ENCODE data around the gene TUBGCP2.

DNA sequence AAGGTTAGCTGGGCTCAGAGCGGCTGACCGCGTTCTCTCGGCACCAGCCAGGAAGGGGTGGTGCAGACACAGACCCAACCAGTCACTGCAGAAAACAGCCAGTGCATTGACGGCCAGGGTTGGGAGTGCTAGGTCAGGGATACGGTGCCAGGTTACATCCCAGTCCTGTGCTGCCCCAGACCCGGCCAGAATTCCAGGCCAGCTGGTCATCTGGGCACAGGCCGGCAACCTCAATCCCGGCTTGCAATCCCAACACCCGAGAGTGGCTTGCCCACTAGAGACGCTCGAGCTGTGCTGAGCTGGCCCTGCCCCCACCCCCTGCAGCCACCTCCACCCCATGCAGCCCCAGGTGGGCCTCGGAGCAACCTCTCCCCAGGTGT lies 42.3 kb upstream of the TUBGCP2 start:
- TF ChIP-seq POLR2A (IDR thresholded peaks at IDR 0.05): no peak
- TF ChIP-seq, protein P1, sequence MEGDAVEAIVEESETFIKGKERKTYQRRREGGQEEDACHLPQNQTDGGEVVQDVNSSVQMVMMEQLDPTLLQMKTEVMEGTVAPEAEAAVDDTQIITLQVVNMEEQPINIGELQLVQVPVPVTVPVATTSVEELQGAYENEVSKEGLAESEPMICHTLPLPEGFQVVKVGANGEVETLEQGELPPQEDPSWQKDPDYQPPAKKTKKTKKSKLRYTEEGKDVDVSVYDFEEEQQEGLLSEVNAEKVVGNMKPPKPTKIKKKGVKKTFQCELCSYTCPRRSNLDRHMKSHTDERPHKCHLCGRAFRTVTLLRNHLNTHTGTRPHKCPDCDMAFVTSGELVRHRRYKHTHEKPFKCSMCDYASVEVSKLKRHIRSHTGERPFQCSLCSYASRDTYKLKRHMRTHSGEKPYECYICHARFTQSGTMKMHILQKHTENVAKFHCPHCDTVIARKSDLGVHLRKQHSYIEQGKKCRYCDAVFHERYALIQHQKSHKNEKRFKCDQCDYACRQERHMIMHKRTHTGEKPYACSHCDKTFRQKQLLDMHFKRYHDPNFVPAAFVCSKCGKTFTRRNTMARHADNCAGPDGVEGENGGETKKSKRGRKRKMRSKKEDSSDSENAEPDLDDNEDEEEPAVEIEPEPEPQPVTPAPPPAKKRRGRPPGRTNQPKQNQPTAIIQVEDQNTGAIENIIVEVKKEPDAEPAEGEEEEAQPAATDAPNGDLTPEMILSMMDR (IDR thresholded peaks at IDR 0.05): no peak
